NCI-H1092 (cell line): ENCODE results near the gene USP47.

ENCODE experiments used
- DNase-seq: peaks from one replicate; lab custom pipeline; 2025; lab: John Stamatoyannopoulos, UW

Gene USP47

DNA sequence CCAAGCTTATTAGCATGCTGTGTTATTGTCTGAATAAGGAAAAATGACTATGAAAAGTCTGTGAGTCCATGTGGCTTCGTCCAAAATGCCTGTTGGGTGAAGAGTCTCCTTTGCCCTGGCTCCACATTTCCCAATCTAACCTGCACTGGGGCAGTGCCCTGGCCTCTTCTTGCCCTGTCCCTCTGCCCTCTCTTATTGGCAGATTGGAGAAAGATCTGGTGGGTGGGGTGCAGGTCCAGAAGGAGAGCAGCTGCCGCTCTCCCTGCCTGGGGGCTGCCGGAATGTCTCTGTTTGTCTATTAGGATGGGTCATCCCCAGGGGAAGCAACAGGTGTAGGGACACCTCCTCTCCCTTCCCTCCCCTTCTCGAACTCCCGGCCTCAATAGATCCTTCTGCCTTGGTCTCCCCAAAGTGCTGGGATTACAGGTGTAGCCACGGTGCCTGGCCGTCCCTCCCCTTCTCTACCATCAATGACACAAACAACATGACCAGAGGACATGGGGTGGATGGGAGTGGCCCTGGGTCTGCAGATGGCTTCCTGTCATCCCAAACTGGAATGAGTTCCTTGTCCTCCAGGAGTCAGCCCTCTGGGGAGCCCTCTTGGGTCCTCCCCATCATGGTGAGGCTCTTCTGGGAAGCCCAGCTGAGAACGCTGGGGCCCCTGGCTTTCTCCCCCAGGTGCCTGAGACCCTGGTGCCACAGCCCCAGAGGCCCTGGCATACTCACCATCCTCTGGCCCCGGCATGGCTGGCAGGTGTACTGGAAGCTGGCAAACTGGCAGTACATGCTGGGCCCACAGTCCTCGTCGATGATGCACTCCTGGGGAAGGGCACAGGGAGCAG, 126.1 kb downstream of the USP47 start:
- no peak for DNase-seq

DNA sequence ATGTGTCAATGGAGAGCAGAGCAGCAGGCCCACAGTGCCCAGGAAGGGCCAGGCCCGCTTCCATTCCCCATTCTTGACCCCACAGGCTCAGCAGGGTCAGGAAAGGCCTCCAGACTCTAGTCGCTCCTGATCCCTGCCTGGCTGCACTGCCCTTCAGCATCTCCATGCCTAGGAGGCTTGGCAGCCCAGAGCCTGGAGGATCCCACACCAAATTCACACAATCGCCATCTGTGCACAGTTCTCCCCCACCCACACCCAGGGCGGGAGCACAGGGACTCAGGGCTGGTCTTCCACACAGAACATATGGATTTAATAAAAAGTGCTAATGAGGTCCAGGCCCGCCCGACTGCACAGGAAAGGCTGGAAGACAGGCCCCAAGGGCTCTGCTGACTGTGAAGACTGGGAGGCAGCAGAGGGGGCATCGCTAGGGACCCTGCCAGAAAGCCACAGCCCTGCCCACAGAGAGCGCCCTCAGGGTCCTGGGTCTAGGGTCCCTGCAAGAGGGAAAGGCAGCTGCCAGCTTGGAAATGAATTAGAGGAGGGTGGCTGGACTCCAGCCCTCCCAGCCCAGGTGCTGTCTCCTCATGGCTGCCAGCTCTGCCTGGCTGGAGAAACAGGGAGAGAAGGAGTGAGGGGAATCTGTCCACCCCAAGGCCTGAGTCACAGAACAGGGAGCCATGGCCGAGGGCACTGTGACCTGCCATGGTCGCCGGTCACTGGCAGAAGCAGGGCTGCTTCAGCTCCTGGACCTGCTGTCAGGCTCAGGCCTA, 126.9 kb downstream of the USP47 start:
- DNase-seq, result no peak

DNA sequence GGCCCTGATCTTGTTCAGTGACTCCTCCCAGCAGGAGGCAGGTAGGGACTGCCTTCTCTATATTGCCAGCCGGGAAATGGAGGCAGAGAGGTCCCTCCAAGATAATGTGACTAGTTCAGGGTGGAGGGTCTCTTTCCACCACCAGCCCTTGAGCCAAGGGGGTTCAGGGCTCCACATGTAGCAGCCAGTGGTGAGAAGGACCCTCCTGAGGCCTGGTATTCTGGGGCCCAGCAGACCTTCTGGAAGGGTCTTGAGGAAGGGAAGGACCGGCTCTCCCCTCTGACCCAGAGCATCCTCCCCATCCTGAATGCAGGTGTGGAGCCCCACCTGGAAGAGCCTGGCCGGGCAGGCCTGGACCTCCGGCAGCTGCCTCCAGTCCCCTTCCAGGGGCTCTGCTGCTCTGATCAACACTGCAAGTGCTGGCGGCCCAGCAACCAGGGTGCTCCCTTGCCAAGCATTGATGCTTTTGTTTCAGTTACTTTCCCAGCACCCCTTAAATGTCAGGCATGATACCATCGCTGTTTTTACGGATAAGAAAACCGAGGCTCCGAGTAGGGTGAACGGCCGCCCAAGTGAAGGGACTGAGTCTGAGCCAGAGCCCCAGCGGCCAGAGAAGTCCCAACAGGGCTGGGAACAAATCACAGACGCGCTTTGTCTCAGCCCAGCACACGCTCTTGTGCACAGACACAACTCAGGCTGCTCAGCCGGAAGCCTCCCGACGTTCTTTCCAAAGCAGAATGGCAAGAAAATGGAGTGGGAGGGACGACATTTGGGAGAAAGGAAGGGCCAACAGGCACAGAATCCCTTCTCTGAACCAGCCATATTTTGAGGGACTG, 127.8 kb downstream of the USP47 start:
- DNase-seq, result no peak

DNA sequence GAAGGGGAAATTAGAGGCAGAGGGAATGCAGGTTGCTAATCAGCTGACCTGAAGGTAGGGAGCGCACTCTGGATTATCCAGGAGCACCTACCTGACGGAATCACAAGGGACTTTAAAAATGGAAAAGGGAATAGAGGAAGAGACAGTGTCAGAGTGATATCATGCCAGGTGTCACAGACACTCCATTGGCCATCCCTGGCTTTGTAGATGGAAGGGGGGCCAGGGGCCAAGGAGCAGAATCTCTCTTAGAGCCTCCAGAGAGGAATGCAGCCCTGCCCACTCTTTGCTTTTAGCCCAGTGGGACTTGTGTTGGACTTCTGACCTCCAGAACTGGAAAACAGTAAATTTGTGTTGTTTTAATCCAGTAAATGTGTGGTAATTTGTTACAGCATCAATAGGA, 128.8 kb downstream of the USP47 start:
- DNase-seq, result no peak

DNA sequence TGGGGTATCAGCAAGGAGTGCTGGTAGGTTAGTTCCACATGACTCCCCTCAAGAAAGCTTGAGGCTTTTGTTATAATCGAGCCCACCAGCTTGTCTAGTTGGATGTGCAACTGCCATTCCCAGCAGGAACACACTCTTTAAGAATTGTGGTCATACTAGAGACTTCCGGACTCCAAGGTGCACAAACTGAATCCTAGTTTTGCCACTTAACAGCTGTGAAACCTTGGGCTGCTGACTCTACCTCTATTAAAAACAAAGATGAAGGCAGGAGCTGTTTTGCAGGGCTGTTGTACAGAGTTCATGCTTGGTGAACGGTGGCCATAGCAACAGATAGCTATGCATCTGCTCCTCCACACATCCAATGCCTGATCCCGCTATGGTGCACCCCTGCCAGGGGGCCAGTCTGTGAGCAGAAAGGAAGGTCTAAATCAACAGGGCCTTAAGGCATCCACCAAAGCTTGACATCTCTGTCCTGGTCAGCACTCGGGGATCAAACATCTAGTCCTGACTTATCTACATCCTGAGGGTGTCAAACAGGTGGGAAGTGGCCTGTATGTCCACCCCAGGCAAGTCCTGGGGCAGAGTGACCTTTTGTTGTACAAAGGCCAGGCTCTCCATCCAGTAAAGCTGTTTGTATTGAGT, 130.3 kb downstream of the USP47 start:
- DNase-seq, result no peak

DNA sequence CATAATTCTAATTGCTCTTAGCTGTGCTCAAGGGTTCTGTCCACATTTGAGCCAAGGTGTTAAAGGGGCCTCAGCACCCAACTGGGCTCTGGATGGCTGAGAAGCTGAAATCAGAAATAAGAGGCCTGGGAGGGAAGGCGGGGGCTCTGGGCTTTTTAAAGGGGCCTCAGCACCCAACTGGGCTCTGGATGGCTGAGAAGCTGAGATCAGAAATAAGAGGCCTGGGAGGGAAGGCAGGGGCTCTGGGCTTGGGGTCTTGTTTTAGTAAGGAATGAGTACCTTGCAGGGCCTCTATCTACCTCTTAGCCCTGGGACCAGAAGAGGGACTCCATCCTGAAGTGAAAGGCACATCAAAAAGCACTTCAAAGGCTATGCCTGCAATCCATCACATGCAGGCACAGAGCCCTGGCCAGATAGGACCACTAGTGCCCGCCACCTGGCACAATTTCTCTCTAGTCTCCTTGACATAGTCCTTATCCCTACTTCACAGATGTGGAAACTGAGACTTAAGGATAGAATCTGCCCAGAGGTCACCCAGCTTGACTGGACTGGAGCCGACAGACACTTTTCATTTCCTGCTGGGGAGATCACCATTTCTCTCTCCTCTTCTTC, 131.1 kb downstream of the USP47 start:
- DNase-seq, result no peak

DNA sequence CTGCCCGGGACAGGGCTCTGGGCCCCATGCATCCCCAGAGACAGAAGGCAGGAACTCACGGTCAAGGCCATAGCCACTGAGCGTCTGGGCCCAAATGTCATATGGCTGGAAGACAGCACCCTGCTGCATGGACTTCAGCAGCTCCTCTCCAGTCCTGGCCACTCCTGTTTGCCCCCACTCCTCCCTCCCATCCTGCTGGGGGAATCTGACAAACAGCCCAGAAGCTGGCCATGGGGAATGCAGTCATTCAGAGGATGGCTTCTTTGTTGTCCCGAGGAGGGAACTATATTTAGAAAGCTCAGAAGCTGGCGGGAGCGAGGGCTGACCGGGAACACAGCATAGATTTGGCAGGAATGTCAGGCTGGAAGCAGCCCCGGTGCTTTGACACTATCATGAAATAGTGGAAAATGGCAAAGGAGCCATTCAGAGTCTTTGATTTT, 131.6 kb downstream of the USP47 start:
- DNase-seq, result no peak

DNA sequence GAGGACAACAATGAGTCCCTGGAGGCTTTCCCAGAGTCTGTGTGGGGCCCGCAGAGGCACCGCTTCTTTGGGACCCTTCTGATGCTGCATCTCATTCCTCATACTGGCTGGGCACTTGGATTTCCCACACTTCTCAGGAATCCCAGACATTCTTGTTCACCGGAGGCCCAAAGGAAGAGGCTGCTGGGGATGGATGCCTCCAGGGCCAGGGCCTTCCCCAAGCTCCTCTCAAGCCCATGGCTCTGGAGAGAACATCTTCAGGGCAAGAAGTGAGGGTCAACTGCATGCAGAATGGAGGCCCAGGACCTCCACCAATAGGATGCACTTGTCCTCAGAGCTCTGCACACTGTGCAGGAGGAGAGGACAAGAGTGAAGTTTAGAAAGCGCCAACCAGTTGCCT, 132.1 kb downstream of the USP47 start:
- DNase-seq, result no peak

DNA sequence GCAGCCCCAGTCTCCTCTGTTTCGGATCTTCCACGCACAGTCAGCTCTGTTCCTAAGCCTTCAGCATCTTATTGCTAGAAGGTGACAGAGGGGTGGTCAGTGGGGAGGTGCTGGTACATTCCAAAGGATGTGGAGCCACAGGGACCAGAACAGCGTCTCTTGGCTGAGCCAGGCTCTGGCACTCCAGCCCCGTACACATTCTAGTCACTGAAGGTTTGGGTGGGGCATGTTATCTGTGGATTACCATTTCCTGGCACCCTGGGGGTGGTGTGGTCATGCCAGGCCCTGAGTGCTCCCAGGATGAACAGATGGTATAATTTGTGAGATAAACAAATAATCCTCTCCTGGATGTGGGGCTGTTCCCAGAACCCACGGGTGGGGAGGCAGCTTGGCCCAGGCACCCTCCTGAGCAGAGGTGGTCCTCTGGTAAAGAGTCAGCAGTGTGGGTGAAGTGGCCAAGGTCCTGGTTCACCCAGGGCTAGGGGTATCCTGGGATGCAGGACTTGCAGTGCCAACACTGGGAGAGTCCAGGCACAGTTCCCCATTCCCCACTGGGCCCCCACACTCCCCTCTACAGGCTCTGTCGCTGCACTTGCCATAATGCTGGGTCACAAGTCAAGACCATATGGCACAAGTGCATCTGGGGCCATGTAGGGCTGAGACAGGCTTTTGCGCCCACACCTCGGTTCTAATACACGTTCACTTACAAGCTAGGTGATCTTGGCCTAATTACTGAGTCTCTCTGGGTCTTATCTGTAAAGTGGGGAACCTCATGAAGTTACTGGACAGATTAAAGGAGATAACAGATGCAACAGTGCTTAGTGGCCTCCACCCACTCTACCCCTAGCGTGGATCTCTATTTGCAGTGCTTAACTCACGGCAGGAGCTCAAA, 133.7 kb downstream of the USP47 start:
- peak; percentile 15 for DNase-seq

DNA sequence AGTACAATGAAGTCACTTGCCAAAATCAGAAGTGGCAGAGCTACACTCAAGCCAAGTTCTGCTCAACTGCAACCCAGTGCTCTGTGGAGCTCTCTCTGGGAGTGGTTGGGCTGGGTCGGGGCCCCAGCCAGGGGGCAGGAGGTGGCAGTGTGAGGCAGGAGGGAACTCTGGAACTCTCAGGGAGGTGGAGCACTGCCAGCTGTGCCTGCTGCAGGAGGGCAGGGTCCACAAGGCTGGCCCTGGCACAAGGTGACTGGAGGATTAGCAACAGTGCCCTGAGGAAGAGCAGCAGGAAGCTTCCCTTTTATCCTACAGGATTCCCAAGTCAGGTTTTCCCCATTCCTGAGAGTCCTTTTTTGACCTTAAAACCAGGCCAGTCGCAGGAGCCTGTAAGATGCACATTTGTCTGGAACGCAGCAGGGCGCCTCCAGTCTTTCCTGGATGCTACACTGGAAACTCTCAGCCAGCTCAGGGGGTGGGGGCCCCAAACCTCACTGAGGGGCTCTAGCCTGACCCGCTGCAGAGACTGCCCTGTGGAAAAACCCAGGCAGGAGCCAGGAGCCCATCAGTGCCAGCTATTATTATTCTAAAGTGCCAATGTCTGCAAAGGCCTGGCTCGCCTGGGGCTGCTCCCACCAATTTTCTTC, 134.8 kb downstream of the USP47 start:
- DNase-seq, result no peak

DNA sequence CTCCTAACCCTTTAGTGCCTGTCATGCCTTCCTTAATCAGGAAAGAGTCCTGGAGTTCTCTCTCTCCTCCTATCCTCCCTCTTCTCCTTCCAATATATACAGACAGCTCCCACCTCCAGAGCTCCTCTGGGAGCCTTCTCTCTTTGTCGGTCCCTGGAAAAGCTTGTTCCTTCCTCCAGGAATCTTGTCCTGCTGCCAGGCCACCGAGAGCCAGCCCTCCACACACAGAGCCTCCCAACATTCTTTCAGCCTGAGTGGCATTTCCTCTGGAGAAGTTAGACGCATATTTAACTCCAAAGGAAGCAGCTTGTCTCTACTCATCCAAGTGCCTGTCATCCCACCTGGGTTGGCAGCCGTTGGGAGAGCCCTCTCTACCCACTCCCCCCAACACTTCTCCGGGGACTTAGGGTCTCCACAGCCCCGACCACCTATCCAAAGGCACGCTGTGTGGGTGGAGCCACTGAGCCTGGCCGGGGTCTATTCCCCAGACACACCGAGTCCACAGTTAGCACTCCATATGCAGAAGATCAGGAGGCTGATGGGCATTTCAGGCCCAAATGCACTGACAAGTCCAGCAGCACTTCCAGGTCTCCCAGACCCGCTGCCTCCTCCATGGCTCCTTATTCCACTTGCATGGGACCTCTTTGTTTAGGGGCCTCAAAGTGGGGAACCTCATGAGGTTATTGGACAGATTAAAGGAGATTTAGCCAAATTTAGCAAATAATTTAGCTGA, 135.6 kb downstream of the USP47 start:
- DNase-seq, result no peak

DNA sequence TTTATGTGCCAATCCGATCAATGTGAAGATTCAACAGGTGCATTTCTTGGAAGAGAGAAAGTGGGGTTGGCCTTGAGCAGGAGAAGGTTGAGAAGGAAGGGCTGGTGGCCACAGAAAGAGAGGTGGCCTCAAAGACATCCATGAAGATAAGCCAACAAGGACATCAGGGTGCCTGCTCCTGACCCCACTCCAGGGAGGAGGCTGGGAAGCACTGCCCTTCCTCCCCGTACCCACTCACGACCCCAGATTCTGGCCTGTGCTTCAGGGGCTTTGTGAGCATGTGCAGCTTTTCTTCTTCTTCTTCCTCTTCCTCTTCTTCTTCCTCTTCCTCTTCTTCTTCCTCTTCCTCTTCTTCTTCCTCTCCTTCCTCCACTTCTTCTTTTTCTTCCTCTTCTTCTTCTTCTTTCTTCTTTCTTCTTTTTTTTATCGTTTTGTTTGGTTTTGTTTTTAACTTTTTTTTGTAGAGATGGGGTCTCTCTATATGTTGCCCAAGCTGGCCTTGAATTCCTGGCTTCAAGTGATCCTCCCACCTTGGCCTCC, 136.4 kb downstream of the USP47 start:
- DNase-seq, result no peak

DNA sequence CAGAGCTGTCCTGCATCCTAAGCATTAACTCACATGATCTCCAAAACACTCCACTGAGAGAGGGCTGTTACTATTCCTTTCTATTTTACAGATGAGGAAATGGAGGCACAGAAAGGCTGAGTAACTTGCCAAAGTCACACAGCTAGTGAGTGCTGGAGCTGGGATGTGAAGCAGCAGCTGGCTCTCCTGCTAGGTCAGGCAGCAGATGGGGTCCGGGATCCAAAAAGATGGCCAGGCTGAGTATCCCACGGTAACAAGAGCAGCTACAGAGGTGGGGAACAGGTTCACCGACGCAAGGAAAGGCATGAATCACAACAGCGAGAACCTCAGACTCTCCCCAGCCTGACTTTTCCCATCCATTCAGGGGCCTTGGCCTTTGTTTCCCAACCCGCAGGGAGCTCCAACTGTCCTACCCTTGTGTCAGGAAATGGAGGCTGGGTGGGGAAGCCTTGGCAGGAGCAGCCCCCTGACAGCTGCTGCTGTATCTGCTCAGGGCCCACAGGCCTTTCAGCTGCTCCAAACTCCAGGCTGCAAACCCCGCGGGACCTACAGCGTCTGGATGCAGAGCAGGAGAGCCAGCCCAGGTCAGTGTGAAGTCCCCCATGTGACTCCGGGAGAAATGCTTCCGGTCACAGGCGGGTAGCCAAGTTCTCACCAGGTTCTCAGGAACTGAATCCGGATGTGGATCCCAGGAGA, 137.2 kb downstream of the USP47 start:
- DNase-seq, result peak; percentile 45

DNA sequence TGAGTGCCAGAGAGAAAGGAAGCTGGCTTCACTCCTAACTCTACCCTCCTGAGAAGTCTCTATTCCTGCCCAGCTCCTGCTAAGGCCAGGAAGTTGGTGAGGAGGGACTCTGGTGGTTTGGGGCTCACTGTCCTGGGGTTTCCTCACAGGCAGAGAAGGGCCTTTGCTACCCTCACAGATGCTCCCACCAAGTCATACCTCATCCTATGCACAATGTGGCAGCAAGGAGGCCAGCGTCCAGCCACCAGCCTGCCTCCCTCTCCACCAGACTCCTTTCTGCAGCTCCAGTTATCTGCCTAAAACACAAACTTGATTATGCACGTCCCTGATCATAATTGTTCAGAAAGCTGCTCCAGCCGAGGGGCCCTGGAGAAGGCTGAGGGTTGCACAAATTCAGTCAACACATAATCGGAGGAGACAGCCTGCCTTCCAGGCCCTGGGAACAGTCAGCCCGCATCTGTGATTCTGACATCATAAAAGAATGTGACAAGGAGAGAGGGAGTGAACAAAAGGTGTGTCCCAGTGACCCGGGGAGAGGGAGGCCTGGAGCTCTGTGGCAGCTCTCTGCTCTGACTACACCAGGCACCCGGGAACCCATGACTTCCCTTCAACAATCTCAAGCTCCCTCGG, 137.8 kb downstream of the USP47 start:
- DNase-seq, result no peak

DNA sequence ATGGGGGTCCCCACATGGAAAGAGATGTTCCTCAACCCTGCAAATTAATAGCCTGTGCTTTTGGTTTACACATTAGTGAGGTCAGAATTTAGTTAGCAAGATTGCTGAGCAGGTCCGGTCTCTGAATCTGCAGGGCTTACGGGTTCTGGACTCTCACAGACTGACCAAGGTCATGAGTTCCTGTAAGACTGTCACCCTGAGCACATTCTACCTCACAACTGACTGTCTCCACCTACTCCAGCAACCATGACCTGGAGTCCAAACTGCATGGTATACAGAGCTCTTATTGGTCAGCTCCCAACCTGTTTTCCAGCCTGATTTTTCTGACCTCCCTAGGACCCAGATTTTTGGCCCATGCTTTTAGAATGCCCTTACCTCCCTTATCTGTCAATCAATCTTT, 138.4 kb downstream of the USP47 start:
- no peak for DNase-seq

DNA sequence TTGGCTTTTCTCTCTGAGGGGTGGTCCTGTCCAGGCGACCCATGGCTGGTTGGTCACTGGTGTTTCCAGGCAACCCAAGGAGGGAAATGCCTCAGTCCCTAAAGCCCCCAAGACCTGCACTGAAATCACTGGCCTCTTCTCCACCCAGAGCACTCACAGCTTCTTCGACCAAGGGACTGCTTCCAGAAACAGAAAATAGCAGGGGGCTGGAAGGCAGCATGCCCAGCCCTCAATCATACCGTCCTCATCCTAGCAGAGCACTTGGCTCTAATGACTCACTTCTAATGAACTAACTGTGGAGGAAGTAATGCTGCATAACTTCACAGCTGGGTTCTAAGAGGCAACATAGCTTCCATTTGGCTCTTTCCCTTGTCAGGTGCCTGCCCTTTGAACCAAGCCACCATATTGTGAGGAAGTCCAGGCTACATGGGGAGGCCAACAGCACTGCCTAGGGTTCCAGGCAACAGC, 139.1 kb downstream of the USP47 start:
- DNase-seq, result no peak

DNA sequence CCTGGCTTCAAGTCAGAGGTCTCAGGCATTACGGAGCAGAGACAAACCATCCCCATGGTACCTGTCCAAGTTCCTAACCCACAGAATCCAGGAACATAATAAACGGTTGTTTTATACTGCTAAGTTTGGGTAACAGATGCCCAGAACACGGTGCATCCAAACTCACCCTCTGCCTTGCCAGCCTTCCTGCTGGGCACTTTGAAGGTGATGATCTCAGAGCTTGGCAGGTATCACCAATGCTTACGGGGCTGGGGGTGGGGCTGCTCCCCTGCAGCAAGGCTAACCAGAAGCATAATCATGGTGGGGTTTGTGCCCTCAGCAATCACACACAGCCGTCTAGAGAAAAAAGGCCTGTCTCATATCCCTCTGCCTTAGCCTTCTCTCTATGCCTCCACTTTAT, 139.6 kb downstream of the USP47 start:
- no peak for DNase-seq

DNA sequence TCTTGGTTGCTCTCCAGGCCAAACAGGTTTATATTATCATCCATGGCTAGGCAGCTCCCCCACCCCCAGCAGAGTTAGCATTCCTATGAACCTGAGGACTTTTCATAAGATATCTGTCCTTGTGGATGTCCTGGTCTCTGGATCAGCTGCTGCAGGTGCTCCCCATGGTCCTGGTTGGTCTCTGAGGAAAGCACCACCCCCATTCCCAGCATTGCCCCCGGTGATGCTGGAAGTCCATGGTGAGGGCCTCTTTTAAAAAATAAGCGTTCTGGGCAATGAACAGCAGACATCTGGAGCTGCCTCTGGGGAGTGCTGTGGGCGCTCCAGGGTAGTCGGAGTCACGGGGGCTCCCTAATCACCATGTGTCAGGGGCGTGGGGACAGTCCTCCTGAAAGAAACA, 140.1 kb downstream of the USP47 start:
- no peak for DNase-seq
